GM21515 (cell line): Measurements from ENCODE around the gene LHX5.
A peak's percentile ranks its signal among the peaks of the same experiment; 100 is the strongest.

ENCODE experiments used
- ATAC-seq: cut with Tn5 transposase; IDR thresholded peaks from one replicate; pipeline ENCODE4 v1.9.1; 2021; ENCODE audit not compliant: unreplicated experiment

The LHX5 gene

GRCh38 chr12:113440947-113441782, 30.5 kb downstream of the LHX5 start:
- no peak for ATAC-seq

- ATAC-seq: no peak
Observed at GRCh38 chr12:113440336-113440735, 31.3 kb downstream of the LHX5 start.

DNA sequence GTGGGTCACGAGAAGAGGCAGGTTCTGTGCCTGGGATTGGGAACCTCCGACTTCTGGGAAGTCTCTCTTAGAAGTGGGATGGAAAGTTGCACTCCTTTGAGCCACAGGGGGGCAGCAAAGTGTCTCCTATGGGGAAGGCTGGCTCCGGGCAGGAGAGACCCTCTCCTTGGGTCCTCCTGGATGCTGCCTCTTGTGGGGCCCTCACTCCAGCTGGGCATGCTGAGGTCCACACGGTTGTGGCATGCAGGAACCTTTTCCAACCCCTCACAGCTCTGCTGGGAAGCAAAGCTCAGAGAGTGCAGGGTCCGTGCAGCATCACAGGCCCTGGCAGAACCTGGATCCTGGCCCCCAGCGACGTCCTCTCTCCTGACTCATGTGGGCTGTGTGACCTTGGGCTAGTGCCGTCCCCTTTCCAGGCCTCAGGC, 32.1 kb downstream of the LHX5 start:
- no peak for ATAC-seq

DNA sequence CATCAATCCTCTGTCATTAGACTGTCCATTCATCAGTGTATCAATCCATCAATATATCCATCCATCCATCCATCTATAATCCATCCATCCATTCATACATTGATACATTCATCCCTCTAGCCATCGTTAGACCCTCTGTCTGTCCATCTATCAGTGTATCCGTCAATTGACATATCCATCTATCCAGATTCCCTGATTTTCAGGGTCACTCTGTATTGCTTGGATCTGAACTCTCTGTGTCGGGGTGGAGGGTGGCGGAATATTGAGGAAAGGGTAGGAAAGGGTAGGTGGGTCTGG, 32.4 kb downstream of the LHX5 start:
- ATAC-seq: no peak

GRCh38 chr12:113438523-113439300, 33.0 kb downstream of the LHX5 start:
- no peak for ATAC-seq

DNA sequence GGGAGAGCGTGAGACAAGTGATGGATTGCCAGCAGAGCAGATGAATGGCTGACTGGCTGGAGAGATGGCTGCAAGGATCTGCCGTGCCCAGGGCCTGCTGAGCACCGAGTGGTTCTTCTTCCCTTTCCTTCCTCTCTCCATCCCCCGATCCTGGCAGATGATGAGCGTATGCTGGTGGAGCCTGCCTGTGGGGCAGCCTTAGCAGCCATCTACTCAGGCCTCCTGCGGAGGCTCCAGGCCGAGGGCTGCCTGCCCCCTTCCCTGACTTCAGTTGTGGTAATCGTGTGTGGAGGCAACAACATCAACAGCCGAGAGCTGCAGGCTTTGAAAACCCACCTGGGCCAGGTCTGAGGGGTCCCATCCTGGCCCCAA, 34.0 kb downstream of the LHX5 start:
- no peak for ATAC-seq

DNA sequence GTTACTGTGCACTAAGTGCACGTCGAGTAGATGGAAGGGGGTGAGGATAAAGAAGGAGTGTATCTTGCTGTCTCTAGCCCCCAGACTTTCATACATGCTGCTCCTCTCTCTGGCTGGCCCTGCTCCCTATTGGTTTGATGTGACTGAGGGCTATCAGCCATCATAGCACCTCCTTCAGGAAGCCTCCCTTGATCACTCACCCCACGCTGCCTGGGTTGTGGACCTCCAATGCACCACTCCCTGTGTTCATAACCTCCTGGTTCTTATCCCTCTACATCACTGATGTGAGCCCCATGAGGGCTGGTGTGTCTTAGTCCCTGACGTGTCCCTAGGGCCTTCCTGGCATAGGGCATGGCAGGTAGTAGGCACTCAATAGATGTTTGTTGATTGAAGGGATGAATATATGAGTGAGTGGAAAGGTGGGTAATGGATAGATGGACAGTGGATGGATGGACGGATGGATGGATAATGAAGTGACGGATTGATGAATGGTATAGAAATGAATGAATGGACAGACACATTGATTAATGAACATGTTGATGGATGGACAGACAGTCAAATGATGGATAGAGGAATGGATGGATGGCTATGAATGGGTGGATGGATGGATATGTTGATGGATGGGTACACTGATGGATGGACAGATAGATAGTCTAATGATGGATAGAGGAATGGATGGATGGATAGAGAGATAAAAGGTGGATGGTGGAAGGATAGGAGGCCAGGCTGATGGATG, 34.5 kb downstream of the LHX5 start:
- ATAC-seq: no peak

DNA sequence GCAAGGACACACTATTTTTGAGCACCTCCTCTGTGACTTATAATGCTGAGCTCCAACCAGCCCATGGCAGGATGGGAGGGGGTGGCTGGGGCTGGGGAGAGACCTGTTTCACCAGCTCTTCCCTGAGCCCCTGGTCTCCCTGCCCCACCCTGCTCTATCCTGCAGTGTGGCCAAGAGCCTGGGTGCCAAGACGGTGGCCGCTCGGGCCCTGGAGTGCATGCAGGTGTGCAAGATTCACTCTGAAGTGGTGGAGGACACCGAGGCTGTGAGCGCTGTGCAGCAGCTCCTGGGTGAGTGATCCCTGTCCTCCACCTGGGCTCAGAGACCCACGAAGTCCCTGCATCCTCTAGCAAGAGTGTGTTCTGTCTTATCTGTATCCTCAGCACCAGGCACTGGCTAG, 35.1 kb downstream of the LHX5 start:
- ATAC-seq: no peak

- no peak for ATAC-seq
Observed at GRCh38 chr12:113435367-113435766, 36.3 kb downstream of the LHX5 start.

GRCh38 chr12:113432986-113433385, 38.7 kb downstream of the LHX5 start:
- ATAC-seq: no peak

DNA sequence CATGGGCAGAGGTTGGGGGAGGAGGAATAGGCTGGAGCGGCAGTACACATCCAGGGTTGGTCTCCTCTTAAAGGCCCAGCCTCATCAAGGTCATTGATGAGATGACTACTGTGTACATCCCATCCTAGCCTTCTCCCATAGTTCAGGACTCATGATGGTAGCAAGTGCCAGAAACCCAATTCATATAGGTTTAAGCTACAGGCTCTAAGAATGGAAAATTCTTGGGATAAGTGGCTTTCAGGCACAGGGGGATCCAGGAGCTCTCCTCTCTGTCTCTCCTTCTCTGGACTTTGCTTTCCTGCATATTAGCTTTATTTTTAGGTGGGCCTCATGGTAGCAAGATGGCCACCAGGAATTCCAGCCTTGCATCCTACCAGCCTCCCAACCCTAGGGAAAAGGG, 43.2 kb downstream of the LHX5 start:
- ATAC-seq: no peak

DNA sequence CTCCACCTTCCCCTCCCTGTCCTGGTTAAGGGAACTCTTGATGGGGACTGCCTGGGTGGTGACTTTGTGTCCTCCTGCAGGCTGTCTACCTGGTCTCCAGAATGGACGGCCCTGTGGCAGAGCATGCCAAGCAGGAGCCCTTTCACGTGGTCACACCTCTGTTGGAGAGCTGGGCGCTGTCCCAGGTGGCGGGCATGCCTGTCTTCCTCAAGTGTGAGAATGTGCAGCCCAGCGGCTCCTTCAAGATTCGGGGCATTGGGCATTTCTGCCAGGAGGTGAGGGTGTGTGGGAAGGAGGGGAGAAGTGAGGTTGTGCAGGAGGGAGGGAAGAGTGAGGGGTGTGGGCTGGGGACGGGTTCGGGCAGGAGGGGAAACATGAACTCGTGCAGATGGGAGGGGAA, 43.8 kb downstream of the LHX5 start:
- ATAC-seq: no peak

- no peak for ATAC-seq
Observed at GRCh38 chr12:113425960-113426453, 45.7 kb downstream of the LHX5 start.

GRCh38 chr12:113424915-113425823, 46.5 kb downstream of the LHX5 start:
- ATAC-seq: no peak

DNA sequence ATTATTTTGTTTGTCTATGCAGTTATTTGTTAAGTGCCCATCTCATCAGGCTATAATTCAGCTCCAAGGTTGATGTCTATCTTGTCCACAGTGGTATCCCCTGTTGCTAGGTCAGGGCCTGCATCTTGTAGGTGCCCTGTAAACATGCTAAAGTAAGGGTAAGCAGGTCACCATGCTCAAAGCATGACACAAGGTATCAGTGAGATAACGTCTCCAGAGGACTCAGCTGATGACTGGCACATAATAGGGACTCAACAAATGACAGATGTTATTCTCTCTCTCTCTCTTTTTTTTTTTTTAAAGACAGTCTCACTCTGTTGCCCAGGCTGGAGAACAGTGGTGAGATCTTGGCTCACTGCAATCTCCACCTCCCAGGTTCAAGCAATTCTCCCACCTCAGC, 47.2 kb downstream of the LHX5 start:
- ATAC-seq: no peak

- no peak for ATAC-seq
Observed at GRCh38 chr12:113422886-113423669, 48.6 kb downstream of the LHX5 start.

GRCh38 chr12:113422030-113422885, 49.4 kb downstream of the LHX5 start, which contains the start of gene SDSL:
TSS of gene SDSL (plus strand) at chr12:113422380. CDS start at chr12:113427983, 5,603 bp downstream.
- ATAC-seq: peak; percentile 73

DNA sequence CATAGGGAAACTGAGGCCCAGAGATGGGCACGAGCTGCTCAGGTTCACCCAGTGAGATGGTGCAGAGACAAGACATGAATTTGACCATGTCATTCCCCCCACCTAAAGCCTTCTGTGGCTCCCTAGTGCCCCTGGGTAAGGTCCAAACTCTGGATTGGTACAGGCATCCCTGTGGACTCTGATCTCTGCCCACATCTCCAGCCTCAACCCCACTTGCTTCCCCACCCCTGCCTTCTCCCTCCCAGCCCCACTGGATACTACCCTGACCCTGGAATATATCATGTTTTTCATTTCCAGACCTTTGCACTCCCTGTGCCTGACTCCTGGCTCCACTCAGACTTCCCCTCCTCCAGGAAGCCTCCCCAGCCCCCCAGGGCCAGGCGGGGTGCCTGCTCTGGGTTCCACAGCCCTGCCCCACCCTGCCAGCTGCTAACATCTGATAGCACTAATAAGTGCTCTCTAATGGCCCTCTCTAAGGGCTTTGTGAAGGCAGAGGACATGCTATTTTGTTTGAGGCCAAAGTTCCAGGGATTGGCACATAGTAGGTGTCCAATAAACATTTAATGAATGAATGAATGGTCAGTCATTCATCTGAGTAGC, 50.6 kb downstream of the LHX5 start:
- ATAC-seq: no peak
